ENCODE data around the gene GOLGA3. TPM values are rescaled to one million over a fixed set of nuclear protein-coding genes. Genes with fewer than 3 reads are reported as not detected.
"Not testable (repeated sequence)": the region's sequence is repeated elsewhere in the genome, so short reads cannot be mapped to it uniquely, and the experiment has no call there.

GOLGA3 gene
- total RNA-seq, 1 donor from 2014 or later: 47.5 TPM

DNA sequence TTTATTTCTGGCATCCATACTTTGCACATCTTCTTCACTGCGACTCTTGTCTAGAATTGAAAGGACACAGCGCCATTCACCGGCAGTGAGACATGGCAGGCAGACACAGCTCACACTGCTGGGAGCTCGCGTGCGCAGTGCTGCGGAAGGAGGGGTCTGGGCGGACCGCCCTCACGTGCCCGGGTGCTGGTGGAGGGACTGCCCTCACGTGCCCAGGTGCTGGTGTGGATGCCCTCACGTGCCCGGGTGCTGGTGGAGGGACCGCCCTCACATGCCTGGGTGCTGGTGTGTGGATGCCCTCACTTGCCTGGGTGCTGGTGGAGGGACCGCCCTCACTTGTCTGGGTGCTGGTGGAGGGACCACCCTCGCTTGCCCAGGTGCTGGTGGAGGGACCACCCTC lies 27.9 kb upstream of the GOLGA3 start:
- Mint-ChIP-seq H3K36me3 (ENCODE audit: insufficient read depth) (peaks cover 20% of the 10 kb centered on the region), H3K9me3 (ENCODE audit: low read depth) (no peaks in the 10 kb centered on the region), H3K4me1 (ENCODE audit: low read depth) (no peaks in the 10 kb centered on the region), H3K4me3 (ENCODE audit: low read depth) (no peak overlapping the region), H3K27me3 (no peaks in the 10 kb centered on the region), H3K27ac (no peak overlapping the region)
- TF ChIP-seq, protein P1, sequence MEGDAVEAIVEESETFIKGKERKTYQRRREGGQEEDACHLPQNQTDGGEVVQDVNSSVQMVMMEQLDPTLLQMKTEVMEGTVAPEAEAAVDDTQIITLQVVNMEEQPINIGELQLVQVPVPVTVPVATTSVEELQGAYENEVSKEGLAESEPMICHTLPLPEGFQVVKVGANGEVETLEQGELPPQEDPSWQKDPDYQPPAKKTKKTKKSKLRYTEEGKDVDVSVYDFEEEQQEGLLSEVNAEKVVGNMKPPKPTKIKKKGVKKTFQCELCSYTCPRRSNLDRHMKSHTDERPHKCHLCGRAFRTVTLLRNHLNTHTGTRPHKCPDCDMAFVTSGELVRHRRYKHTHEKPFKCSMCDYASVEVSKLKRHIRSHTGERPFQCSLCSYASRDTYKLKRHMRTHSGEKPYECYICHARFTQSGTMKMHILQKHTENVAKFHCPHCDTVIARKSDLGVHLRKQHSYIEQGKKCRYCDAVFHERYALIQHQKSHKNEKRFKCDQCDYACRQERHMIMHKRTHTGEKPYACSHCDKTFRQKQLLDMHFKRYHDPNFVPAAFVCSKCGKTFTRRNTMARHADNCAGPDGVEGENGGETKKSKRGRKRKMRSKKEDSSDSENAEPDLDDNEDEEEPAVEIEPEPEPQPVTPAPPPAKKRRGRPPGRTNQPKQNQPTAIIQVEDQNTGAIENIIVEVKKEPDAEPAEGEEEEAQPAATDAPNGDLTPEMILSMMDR (IDR thresholded peaks at IDR 0.05; ENCODE audit: unreplicated experiment): no peak
- DNase-seq (ENCODE audit: low spot score, unreplicated experiment): no peak

DNA sequence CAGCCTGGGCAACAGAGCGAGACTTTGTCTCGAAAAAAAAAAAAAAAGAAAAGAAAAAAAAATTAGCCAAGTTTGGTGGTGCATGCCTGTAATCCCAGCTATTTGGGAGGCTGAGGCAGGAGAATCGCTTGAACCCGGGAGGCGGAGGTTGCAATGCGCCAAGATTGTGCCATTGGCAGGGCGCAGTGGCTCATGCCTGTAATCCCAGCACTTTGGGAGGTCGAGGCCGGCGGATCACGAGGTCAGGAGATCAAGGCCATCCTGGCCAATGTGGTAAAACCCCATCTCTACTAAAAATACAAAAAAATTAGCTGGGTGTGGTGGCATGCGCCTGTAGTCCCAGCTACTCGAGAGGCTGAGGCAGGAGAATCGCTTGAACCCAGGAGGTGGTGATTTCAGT lies 26.5 kb upstream of the GOLGA3 start:
- H3K27ac Mint-ChIP-seq; H3K4me3 Mint-ChIP-seq (ENCODE audit: low read depth); H3K4me1 Mint-ChIP-seq (ENCODE audit: low read depth); DNase-seq (ENCODE audit: low spot score, unreplicated experiment); H3K9me3 Mint-ChIP-seq (ENCODE audit: low read depth); H3K27me3 Mint-ChIP-seq: not testable (repeated sequence)
- H3K36me3 Mint-ChIP-seq (ENCODE audit: insufficient read depth): peaks cover 20% of the 10 kb centered on the region

DNA sequence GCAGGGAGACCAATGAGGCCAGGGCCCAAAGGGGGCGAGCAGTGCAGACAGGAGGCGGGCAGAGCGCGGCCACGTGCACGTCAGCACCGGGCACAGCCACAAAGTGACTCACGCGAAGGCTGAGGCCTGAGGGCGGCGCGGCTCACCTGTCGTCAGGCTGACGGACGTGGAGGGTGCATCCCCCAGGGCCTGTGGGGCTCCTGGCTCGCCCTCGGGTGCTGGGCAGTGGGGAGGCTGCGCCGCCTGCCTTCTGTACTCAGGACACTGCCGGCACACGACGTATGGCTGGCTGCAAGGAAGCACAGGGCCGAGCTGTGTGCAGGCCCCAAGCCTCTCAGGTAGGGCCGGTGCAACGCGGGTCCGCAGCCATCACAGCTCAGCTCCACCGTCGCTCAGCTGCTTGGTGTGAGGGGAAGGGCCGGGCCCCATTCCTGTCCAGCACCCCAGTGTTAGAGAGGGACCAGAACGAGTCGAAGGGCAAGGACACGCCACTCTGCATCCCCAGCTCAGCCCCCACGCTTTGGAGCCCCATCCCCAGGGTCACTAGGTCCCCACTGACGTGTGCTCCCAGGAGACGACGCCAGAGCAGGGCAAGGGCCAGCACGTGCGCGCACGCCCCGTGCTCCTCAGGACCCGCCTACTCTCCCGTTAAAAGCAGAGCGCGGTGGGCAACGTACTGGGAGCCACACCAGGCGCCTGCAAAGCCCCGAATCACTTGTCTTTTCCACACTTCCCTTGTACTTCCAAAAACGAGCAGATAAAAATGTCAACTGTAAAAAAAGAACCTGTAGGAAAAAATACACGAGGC lies 24.8 kb upstream of the GOLGA3 start:
- H3K27me3 Mint-ChIP-seq: no peaks in the 10 kb centered on the region

DNA sequence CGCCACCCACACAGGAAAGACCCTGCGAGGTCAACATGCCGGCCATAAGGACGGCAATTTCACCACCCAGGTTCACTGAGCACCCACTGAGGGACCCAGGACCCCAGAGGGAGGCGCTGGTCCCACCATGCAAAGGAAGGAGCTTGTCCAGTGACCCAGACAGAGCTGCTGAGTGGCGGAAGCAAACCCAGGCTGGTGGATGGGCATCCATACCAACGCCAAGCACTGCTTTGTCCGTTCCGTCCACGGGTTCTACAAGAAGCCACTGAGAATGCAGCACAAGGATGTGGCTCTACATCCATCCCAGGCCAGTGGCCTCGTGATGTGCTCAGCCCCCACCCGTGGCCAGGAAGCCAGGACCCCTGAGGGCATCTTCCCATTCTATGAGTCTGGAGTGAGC lies 23.8 kb upstream of the GOLGA3 start:
- TF ChIP-seq, protein P1 (IDR thresholded peaks at IDR 0.05; ENCODE audit: unreplicated experiment): no peak
- no peaks in the 10 kb centered on the region for H3K9me3 Mint-ChIP-seq (ENCODE audit: low read depth)
- DNase-seq (ENCODE audit: low spot score, unreplicated experiment): no peak
- H3K4me1 Mint-ChIP-seq (ENCODE audit: low read depth): no peaks in the 10 kb centered on the region
- H3K36me3 Mint-ChIP-seq (ENCODE audit: insufficient read depth): peaks cover 20% of the 10 kb centered on the region
- no peak overlapping the region for H3K4me3 Mint-ChIP-seq (ENCODE audit: low read depth)
- H3K27me3 Mint-ChIP-seq: no peaks in the 10 kb centered on the region
- no peak overlapping the region for H3K27ac Mint-ChIP-seq

More for the DNA sequence above, 24.8 kb upstream of the GOLGA3 start:
- no peaks in the 10 kb centered on the region for H3K4me1 Mint-ChIP-seq (ENCODE audit: low read depth)
- DNase-seq (ENCODE audit: low spot score, unreplicated experiment): no peak
- no peak overlapping the region for H3K4me3 Mint-ChIP-seq (ENCODE audit: low read depth)
- peaks cover 16% of the 10 kb centered on the region for H3K36me3 Mint-ChIP-seq (ENCODE audit: insufficient read depth)
- TF ChIP-seq, protein P1 (IDR thresholded peaks at IDR 0.05; ENCODE audit: unreplicated experiment): no peak
- H3K9me3 Mint-ChIP-seq (ENCODE audit: low read depth): no peaks in the 10 kb centered on the region
- H3K27ac Mint-ChIP-seq: no peak overlapping the region

DNA sequence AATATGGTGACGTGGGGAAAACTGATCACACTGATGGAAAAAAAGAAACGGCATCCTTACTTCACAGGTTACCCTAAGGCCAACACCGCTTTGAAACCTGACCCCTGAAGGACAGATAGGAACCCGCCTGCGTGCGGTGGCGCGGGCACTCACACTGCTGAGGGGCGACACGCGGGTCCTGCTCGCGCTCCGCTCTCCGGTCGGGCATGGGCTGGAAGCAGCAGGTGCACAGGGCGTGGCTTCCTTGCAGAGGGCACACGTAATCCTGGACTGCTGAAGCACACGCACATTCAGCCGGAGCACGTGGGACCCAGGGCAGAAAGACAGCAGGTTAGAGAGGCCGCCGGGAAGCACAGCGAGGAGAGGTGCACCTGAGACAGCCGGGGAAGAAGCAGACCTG lies 22.8 kb upstream of the GOLGA3 start:
- H3K9me3 Mint-ChIP-seq (ENCODE audit: low read depth): no peaks in the 10 kb centered on the region
- no peaks in the 10 kb centered on the region for H3K4me1 Mint-ChIP-seq (ENCODE audit: low read depth)
- peaks cover 23% of the 10 kb centered on the region for H3K36me3 Mint-ChIP-seq (ENCODE audit: insufficient read depth)
- no peaks in the 10 kb centered on the region for H3K27me3 Mint-ChIP-seq
- H3K4me3 Mint-ChIP-seq (ENCODE audit: low read depth): no peak overlapping the region
- no peak overlapping the region for H3K27ac Mint-ChIP-seq
- no peak for DNase-seq (ENCODE audit: low spot score, unreplicated experiment)
- TF ChIP-seq, protein P1 (IDR thresholded peaks at IDR 0.05; ENCODE audit: unreplicated experiment): no peak

DNA sequence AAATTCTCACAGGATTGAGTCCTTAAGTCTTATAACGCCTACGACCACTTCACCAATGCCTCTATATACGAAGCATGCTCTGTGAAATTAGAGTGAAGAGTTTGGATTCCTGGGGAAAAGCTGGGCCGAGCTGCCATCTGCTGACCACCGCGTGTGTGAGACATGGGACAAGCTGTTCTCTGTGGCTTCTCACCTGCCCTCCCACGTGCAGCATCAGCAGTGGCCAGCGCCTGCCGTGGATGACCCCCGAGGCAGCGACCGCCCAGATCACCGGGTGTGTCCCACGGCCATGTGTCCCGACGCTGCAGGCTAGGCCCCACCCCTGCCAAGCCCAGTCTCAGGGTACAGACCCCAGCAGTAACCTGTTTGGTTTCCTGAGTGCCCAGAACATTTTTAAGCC lies 21.6 kb upstream of the GOLGA3 start:
- Mint-ChIP-seq H3K4me1 (ENCODE audit: low read depth) (no peaks in the 10 kb centered on the region), H3K27ac (no peak overlapping the region), H3K4me3 (ENCODE audit: low read depth) (no peak overlapping the region), H3K27me3 (no peaks in the 10 kb centered on the region), H3K9me3 (ENCODE audit: low read depth) (no peaks in the 10 kb centered on the region), H3K36me3 (ENCODE audit: insufficient read depth) (peaks cover 19% of the 10 kb centered on the region)
- TF ChIP-seq, protein P1 (IDR thresholded peaks at IDR 0.05; ENCODE audit: unreplicated experiment): no peak
- DNase-seq (ENCODE audit: low spot score, unreplicated experiment): no peak
